GM18508 (cell line): ENCODE measurements around the gene FUBP3.
"Not testable (repeated sequence)": the region's sequence is repeated elsewhere in the genome, so short reads cannot be mapped to it uniquely, and the experiment has no call there.

Experiments
- ATAC-seq: cut with Tn5 transposase; IDR thresholded peaks from one replicate; pipeline ENCODE4 v1.9.1; 2021; ENCODE audit warnings: moderate number of reproducible peaks; ENCODE audit not compliant: insufficient read depth, unreplicated experiment

The FUBP3 gene

GRCh38 chr9:130675396-130675795 lies 96.0 kb downstream of the FUBP3 start:
- ATAC-seq = no peak

GRCh38 chr9:130677252-130677651 lies 97.9 kb downstream of the FUBP3 start:
- no peak for ATAC-seq

GRCh38 chr9:130680836-130681768 lies 101.7 kb downstream of the FUBP3 start:
- ATAC-seq = no peak

GRCh38 chr9:130681769-130682420 lies 102.5 kb downstream of the FUBP3 start:
- no peak for ATAC-seq

GRCh38 chr9:130682421-130683121 lies 103.2 kb downstream of the FUBP3 start:
- no peak for ATAC-seq

GRCh38 chr9:130685104-130685503 lies 105.7 kb downstream of the FUBP3 start:
- no peak for ATAC-seq

GRCh38 chr9:130685945-130686344 lies 106.6 kb downstream of the FUBP3 start:
- ATAC-seq = not testable (repeated sequence)

GRCh38 chr9:130687615-130688014 lies 108.2 kb downstream of the FUBP3 start:
- ATAC-seq = no peak
